ENCODE results near the gene FBXL3. TPM values are rescaled to one million over a fixed set of nuclear protein-coding genes. Genes with fewer than 3 reads are reported as not detected.
"Not testable (repeated sequence)": the region's sequence is repeated elsewhere in the genome, so short reads cannot be mapped to it uniquely, and the experiment has no call there.

Gene FBXL3
- total RNA-seq, 1 experiment from 2014 or later = 16.7 TPM

DNA sequence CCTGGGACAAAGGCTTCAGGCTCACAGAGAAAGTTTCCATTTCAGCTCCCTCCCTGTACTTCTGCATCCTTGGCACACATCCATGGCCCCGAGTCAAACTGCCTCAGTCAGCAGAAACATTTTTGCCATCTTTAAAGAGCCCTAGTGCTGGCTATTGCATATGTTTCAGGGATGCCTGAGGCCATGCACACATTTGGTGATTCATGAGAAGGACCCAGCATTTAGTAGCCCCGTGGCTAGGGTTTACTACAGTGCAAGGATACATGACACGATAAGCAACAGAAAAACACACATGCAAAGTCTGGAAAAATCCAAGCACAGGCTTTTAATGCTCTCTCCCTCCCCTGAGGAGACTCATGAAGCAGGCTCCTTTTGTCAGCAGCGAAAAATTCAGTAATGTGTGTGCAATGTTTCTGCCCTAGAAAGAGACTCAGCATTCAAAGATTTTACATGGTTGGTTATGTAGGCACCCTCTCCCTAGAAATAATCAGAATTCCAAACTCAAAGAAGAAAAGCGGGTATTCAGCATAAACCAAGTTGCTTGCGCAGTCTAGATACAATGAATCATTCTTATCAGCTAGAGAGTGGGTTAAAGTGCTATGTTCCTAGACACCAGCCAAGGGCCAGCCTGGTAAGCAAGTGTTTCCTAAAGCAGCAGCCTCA, 61.1 kb downstream of the FBXL3 start:
- peaks cover 4% of the 10 kb centered on the region for H3K9me3 ChIP-seq (ENCODE audit: control insufficient read depth, low read depth, low read length)
- H3K27me3 ChIP-seq (ENCODE audit: insufficient read depth, low read length) = no peaks in the 10 kb centered on the region
- no peaks in the 10 kb centered on the region for H3K4me1 Mint-ChIP-seq
- H3K9me3 Mint-ChIP-seq = peaks cover 7% of the 10 kb centered on the region in 2 experiments
- no peak overlapping the region for H2AFZ ChIP-seq (ENCODE audit: low read length)
- no peak for DNase-seq
- no CpG with 5 or more reads among the region's 6 CpGs for WGBS (ENCODE audit: extremely low coverage, insufficient read length, low lambda C conversion rate)
- no peak overlapping the region for H3K27ac Mint-ChIP-seq
- H3K4me3 Mint-ChIP-seq = no peak overlapping the region
- no peak overlapping the region for H2BK15ac ChIP-seq (ENCODE audit: low read depth, low read length)
- TF ChIP-seq, protein P1, sequence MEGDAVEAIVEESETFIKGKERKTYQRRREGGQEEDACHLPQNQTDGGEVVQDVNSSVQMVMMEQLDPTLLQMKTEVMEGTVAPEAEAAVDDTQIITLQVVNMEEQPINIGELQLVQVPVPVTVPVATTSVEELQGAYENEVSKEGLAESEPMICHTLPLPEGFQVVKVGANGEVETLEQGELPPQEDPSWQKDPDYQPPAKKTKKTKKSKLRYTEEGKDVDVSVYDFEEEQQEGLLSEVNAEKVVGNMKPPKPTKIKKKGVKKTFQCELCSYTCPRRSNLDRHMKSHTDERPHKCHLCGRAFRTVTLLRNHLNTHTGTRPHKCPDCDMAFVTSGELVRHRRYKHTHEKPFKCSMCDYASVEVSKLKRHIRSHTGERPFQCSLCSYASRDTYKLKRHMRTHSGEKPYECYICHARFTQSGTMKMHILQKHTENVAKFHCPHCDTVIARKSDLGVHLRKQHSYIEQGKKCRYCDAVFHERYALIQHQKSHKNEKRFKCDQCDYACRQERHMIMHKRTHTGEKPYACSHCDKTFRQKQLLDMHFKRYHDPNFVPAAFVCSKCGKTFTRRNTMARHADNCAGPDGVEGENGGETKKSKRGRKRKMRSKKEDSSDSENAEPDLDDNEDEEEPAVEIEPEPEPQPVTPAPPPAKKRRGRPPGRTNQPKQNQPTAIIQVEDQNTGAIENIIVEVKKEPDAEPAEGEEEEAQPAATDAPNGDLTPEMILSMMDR (conservative IDR thresholded peaks at IDR 0.05) = no peak
- H3K23ac ChIP-seq (ENCODE audit: insufficient read length, low read depth, low read length) = no peak overlapping the region
- H3K79me2 ChIP-seq (ENCODE audit: insufficient read depth, low read length) = no peaks in the 10 kb centered on the region
- H3K4me1 ChIP-seq (ENCODE audit: insufficient read depth, low read length) = no peaks in the 10 kb centered on the region
- H4K8ac ChIP-seq (replicated peaks; ENCODE audit: insufficient read length, low read depth, low read length) = no peak overlapping the region
- H2AK5ac ChIP-seq (ENCODE audit: insufficient read length, low read length) = no peak overlapping the region
- no peak overlapping the region for H3K4me2 ChIP-seq (ENCODE audit: insufficient read depth, insufficient read length, low read length)
- no peak overlapping the region for H3T11ph ChIP-seq (ENCODE audit: low read length)
- no peak overlapping the region for H3K18ac ChIP-seq (ENCODE audit: insufficient read length, low read depth, low read length)
- no peak overlapping the region for H2BK5ac ChIP-seq (ENCODE audit: insufficient read length, low read length)
- H4K91ac ChIP-seq (ENCODE audit: insufficient read length, low read depth, low read length) = no peak overlapping the region
- no peak overlapping the region for H3K27ac ChIP-seq (ENCODE audit: insufficient read length, low read depth, low read length)
- no peak overlapping the region for H3K4ac ChIP-seq (ENCODE audit: low read depth, low read length)
- no peak overlapping the region for H3K9ac ChIP-seq (ENCODE audit: extremely low read depth, insufficient read length, low read length)
- H3K14ac ChIP-seq (ENCODE audit: insufficient read depth, low read length) = no peak overlapping the region
- H4K5ac ChIP-seq (ENCODE audit: insufficient read length, low read depth, low read length) = no peak overlapping the region
- no peaks in the 10 kb centered on the region for H3K27me3 Mint-ChIP-seq (ENCODE audit: low read depth)
- H3K56ac ChIP-seq (ENCODE audit: insufficient read length, low read depth, low read length) = no peak overlapping the region
- H3K79me1 ChIP-seq (ENCODE audit: insufficient read depth, low read depth, low read length, poor library complexity, severe bottlenecking) = no peaks in the 10 kb centered on the region
- peaks cover 0 to 6% (median 0%) of the 10 kb centered on the region in 3 experiments; a peak in 2 of 7 replicates for H3K36me3 Mint-ChIP-seq (ENCODE audit: insufficient read depth in 1 of 3, low read depth in 3 of 3)
- H2BK20ac ChIP-seq (ENCODE audit: low read depth, low read length, poor library complexity, severe bottlenecking) = no peak overlapping the region
- H3K23me2 ChIP-seq (ENCODE audit: insufficient read length, low read depth, low read length, poor library complexity, severe bottlenecking) = no peaks in the 10 kb centered on the region
- no peak overlapping the region for H2BK120ac ChIP-seq (ENCODE audit: low read depth, low read length, poor library complexity, severe bottlenecking)
- H4K20me1 ChIP-seq (ENCODE audit: control insufficient read depth, insufficient read depth, insufficient read length) = no peaks in the 10 kb centered on the region
- H2BK12ac ChIP-seq (ENCODE audit: insufficient read length, low read depth, low read length) = no peak overlapping the region

DNA sequence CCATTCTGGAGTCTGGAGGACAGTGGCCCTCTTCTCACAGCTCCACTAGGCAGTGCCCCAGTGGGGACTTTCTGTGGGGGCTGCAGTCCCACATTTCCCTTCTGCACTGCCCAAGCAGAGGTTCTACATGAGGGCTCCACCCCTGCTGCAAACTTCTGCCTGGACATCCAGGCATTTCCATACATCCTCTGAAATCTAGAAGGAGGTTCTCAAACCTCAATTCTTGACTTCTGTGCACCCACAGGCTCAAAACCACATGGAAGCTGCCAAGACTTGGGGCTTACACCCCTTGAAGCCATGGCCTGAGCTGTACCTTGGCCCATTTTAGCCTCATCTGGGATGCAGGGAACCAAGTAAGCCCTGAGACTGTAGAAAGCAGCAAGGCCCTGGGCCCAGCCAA, 67.2 kb downstream of the FBXL3 start:
- H3K4me2 ChIP-seq (ENCODE audit: insufficient read depth, insufficient read length, low read length); H3K27ac Mint-ChIP-seq; H4K5ac ChIP-seq (ENCODE audit: insufficient read length, low read depth, low read length); H3T11ph ChIP-seq (ENCODE audit: low read length); H3K14ac ChIP-seq (ENCODE audit: insufficient read depth, low read length); H3K79me2 ChIP-seq (ENCODE audit: insufficient read depth, low read length); DNase-seq; H3K4ac ChIP-seq (ENCODE audit: low read depth, low read length); H4K8ac ChIP-seq (replicated peaks; ENCODE audit: insufficient read length, low read depth, low read length); H3K23me2 ChIP-seq (ENCODE audit: insufficient read length, low read depth, low read length, poor library complexity, severe bottlenecking); H2AK5ac ChIP-seq (ENCODE audit: insufficient read length, low read length); H4K91ac ChIP-seq (ENCODE audit: insufficient read length, low read depth, low read length); H3K79me1 ChIP-seq (ENCODE audit: insufficient read depth, low read depth, low read length, poor library complexity, severe bottlenecking); H2AFZ ChIP-seq (ENCODE audit: low read length); H3K27ac ChIP-seq (ENCODE audit: insufficient read length, low read depth, low read length); H3K23ac ChIP-seq (ENCODE audit: insufficient read length, low read depth, low read length); H2BK120ac ChIP-seq (ENCODE audit: low read depth, low read length, poor library complexity, severe bottlenecking); H3K27me3 Mint-ChIP-seq (ENCODE audit: low read depth); H3K27me3 ChIP-seq (ENCODE audit: insufficient read depth, low read length); H3K4me3 Mint-ChIP-seq; H3K9ac ChIP-seq (ENCODE audit: extremely low read depth, insufficient read length, low read length); H3K18ac ChIP-seq (ENCODE audit: insufficient read length, low read depth, low read length); H3K9me3 ChIP-seq (ENCODE audit: control insufficient read depth, low read depth, low read length); H3K56ac ChIP-seq (ENCODE audit: insufficient read length, low read depth, low read length); H2BK5ac ChIP-seq (ENCODE audit: insufficient read length, low read length); H2BK15ac ChIP-seq (ENCODE audit: low read depth, low read length); H2BK20ac ChIP-seq (ENCODE audit: low read depth, low read length, poor library complexity, severe bottlenecking); H4K20me1 ChIP-seq (ENCODE audit: control insufficient read depth, insufficient read depth, insufficient read length); H2BK12ac ChIP-seq (ENCODE audit: insufficient read length, low read depth, low read length); H3K4me1 Mint-ChIP-seq; H3K4me1 ChIP-seq (ENCODE audit: insufficient read depth, low read length): not testable (repeated sequence)
- Mint-ChIP-seq H3K9me3 (peaks cover 37% of the 10 kb centered on the region in 2 experiments), H3K36me3 (ENCODE audit: insufficient read depth in 1 of 3, low read depth in 3 of 3) (peaks cover 4 to 30% (median 10%) of the 10 kb centered on the region in 3 experiments; a peak in 6 of 7 replicates)

Data from H9 (cell line).